Peyer's patch (tissue), 4 donors: Measurements from ENCODE around the gene SLC26A2. TPM values are rescaled to one million over a fixed set of nuclear protein-coding genes. Genes with fewer than 3 reads are reported as not detected.

Source experiments
- DNase-seq, 3 donors: peaks; one replicate each; pipeline ENCODE4 v3.0.0-alpha.2; 2017 to 2019
- H3K27ac ChIP-seq, 4 donors: fragments of 200-600 bp; sonication (generic); one replicate each; pipeline ENCODE4 v1.5.1; 2016 to 2019
- H3K27me3 ChIP-seq, 2 donors: fragments of 200-600 bp; sonication (generic); one replicate each; pipeline ENCODE4 v1.5.1; 2019
- H3K36me3 ChIP-seq, 3 donors: fragments of 200-600 bp; sonication (generic); one replicate each; pipeline ENCODE4 v1.5.1; 2016 to 2019
- H3K4me1 ChIP-seq, 4 donors: fragments of 200-600 bp; sonication (generic); one replicate each; pipeline ENCODE4 v1.5.1; 2016 to 2019
- H3K4me3 ChIP-seq, 4 donors: fragments of 200-600 bp; sonication (generic); 1 replicate in 3 of 4; 2 replicates in 1 of 4; pipeline ENCODE4 v1.5.1; 2016 to 2019; ENCODE audit warnings: mild to moderate bottlenecking in 1 of 4
- H3K9me3 ChIP-seq, 4 donors: fragments of 200-600 bp; sonication (generic); one replicate each; pipeline ENCODE4 v1.5.1; 2016 to 2019; ENCODE audit warnings: mild to moderate bottlenecking in 1 of 4
- POLR2A ChIP-seq, 2 donors: fragments of 450-650 bp; IDR thresholded peaks; one replicate each; pipeline ENCODE4 v1.5.1; 2017; ENCODE audit warnings: antibody characterized with exemption in 2 of 2, mild to moderate bottlenecking in 2 of 2, moderate library complexity in 2 of 2
- total RNA-seq, 4 donors: library from RNA; depleted of rRNA; stranded (reverse); fragments of >200 nt; gene quantifications; one replicate each; pipeline ENCODE4 v1.1.0, GENCODE V29; 2016
- TF ChIP-seq, protein P1 (sequence below), 6 experiments: fragments of 450-650 bp in 4 of 6; fragments of 200-600 bp in 2 of 6; sonication (generic) in 1 of 6; IDR thresholded peaks; one replicate each; pipeline ENCODE4 v1.5.1; 2017 to 2019; ENCODE audit warnings: antibody characterized with exemption in 6 of 6, mild to moderate bottlenecking in 3 of 6, moderate library complexity in 1 of 6

The SLC26A2 gene
- total RNA-seq, 4 donors from 2014 or later = 7.4 to 87.4 (median 52.1) TPM

DNA sequence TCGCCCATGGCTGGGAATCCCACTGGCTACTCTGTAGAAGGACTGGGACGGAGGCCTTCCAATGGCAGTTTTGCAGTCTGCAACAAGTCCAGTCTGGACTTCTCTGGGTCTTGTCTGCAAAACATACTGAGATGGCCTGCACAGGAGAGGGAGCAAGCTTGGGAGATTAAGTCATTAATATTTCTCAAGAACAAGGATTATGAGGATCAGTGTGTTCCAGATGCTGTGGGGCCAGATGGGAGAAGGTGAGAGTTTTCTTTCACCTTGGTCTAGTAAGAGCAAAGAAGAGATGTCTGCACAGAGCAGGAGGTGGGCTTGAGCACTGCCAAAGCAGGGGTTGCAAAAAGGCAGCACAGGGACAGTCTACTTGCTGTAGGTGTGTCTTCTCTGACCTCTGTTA lies 15.9 kb upstream of the SLC26A2 start, which contains the start of gene PDE6A:
TSS of gene PDE6A (minus strand) at position 128 of the 400 bp plus-strand sequence. CDS start at position 8, 120 bp downstream.
- Histone ChIP-seq H3K4me3 (no peak within 1 kb of the TSS), H3K36me3 (no peaks in the 10 kb centered on the region), H3K4me1 (peaks cover 0 to 25% (median 4%) of the 10 kb centered on the region in 4 donors), H3K27ac (peak within 1 kb of the TSS in 3 of 4 donors; percentile 7 to 49 (median 24)), H3K9me3 (no peaks in the 10 kb centered on the region), H3K27me3 (no peaks in the 10 kb centered on the region)
- DNase-seq = no peak
- TF ChIP-seq, protein P1, sequence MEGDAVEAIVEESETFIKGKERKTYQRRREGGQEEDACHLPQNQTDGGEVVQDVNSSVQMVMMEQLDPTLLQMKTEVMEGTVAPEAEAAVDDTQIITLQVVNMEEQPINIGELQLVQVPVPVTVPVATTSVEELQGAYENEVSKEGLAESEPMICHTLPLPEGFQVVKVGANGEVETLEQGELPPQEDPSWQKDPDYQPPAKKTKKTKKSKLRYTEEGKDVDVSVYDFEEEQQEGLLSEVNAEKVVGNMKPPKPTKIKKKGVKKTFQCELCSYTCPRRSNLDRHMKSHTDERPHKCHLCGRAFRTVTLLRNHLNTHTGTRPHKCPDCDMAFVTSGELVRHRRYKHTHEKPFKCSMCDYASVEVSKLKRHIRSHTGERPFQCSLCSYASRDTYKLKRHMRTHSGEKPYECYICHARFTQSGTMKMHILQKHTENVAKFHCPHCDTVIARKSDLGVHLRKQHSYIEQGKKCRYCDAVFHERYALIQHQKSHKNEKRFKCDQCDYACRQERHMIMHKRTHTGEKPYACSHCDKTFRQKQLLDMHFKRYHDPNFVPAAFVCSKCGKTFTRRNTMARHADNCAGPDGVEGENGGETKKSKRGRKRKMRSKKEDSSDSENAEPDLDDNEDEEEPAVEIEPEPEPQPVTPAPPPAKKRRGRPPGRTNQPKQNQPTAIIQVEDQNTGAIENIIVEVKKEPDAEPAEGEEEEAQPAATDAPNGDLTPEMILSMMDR (IDR thresholded peaks at IDR 0.05) = no peak
- TF ChIP-seq POLR2A (IDR thresholded peaks at IDR 0.05) = no peak

DNA sequence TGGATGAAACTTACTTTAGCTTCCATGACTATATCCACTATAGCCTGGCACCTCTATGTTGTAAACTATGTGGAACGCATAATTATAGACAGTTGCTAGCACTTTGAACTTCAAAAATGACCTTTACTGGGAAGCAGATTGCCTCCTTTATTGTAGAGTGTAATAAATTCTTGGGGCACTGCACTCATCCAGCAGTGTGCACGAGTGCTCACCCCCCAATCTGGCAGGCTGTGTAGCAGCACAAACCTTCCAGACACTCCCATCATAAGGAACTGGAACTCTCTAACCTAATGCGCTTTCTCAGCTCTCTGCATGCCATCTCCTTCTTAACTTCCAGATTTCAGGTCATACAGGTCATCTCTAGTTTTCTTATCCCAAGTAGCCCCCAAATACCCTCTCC lies 14.4 kb upstream of the SLC26A2 start:
- peak in 2 of 3 donors; percentile 77 to 81 for DNase-seq
- H3K4me3 ChIP-seq = no peak overlapping the region

DNA sequence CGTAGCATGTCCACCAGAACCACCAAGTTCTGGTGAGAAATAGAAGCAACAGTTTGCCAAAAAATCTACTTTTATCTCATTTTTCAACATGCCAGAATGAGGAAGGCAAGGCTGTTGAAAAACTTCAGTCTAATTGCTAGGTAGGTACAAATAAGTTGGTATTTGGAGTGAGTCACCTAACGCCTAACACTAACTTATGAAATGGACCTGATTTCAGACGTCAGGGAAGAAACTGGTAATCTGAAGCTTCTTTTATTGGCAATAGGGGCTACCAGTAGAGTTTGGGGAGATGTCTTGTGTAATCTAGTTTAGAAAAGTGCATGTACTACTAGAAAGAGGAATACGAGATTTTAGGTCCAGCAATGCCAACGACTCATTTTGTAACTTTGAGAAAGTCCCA lies 11.6 kb upstream of the SLC26A2 start:
- H3K9me3 ChIP-seq = no peaks in the 10 kb centered on the region
- no peaks in the 10 kb centered on the region for H3K36me3 ChIP-seq
- H3K27me3 ChIP-seq = no peaks in the 10 kb centered on the region
- no peak for DNase-seq
- peaks cover 0 to 20% (median 2%) of the 10 kb centered on the region in 4 donors for H3K4me1 ChIP-seq
- no peak overlapping the region for H3K27ac ChIP-seq
- no peak overlapping the region for H3K4me3 ChIP-seq
- no peak for TF ChIP-seq POLR2A (IDR thresholded peaks at IDR 0.05)
- TF ChIP-seq, protein P1 (IDR thresholded peaks at IDR 0.05) = no peak

More for the DNA sequence above, 14.4 kb upstream of the SLC26A2 start:
- H3K9me3 ChIP-seq = no peaks in the 10 kb centered on the region
- no peaks in the 10 kb centered on the region for H3K27me3 ChIP-seq
- H3K4me1 ChIP-seq = peaks cover 0 to 25% (median 4%) of the 10 kb centered on the region in 4 donors
- peak overlapping the region in 3 of 4 donors; percentile 14 to 71 (median 70) for H3K27ac ChIP-seq
- no peak for TF ChIP-seq POLR2A (IDR thresholded peaks at IDR 0.05)
- TF ChIP-seq, protein P1 (IDR thresholded peaks at IDR 0.05) = no peak
- H3K36me3 ChIP-seq = no peaks in the 10 kb centered on the region

DNA sequence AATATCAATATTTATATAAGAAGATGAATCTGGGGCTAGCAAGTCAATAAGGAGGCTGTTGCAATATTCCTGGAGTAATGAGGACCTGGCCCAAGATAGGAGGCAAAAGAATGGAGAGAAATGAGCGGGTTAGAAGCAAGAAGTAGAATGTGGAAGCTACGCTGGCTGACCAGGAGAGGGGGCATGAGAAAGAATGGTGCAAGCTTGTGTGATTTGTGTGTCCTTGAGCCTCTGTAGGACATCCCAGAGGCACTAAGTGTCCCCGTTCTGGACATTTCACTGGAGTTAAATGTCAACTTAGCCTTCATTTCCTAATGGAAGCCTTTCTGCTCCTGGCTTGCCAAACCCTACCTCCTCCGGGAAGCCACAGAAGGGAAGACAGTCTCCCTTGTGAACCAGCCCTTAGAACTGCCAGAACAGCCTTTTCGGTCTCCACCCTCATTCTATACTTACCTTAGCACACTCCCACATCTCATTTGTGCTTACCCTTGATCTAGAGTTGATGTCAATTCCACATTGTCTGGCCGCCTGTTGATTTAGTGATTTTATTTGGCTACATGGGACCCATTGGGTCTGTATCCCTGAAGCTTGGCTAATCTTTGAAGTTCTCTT lies 9.3 kb upstream of the SLC26A2 start:
- no peaks in the 10 kb centered on the region for H3K9me3 ChIP-seq
- no peaks in the 10 kb centered on the region for H3K36me3 ChIP-seq
- no peak overlapping the region for H3K4me3 ChIP-seq
- H3K4me1 ChIP-seq = peaks cover 0 to 7% (median 2%) of the 10 kb centered on the region in 4 donors
- H3K27ac ChIP-seq = no peak overlapping the region
- H3K27me3 ChIP-seq = no peaks in the 10 kb centered on the region
- DNase-seq = no peak
- no peak for TF ChIP-seq POLR2A (IDR thresholded peaks at IDR 0.05)
- TF ChIP-seq, protein P1 (IDR thresholded peaks at IDR 0.05) = no peak

DNA sequence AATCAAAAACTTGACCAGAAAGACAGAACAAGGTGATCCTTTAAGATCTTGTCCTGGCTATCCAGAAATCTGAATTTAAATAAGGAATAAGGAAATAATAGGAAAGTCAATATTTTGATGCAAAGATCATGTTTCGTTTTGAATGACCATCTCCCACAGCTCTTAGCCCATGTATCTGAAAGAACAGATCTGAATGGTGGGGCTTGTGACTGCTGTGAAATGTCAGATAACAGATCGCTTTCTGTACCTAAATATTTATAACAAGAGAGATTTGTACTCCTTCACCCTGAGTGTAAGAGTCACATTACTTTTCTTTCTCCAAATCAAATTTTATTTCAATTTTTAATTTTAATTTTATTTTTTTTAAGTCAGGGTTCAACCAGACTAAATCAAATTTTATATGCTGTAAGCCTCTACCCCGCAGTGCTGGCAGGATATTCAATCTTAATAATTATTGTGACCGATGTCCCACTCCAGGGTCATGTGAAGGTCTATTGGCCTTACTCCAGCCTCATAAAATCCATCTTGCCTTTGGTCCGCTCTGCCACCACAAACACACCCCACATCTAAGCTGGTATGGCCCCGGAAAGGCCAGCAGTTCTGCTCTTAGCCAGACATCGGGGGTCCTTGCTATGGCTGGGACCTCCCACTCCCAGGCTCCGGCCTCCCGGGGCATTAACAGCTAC lies 7.0 kb upstream of the SLC26A2 start:
- Histone ChIP-seq H3K4me1 (no peaks in the 10 kb centered on the region), H3K27me3 (no peaks in the 10 kb centered on the region), H3K4me3 (no peak overlapping the region), H3K36me3 (no peaks in the 10 kb centered on the region), H3K9me3 (no peaks in the 10 kb centered on the region), H3K27ac (no peak overlapping the region)
- DNase-seq = no peak
- TF ChIP-seq, protein P1 (IDR thresholded peaks at IDR 0.05) = no peak
- no peak for TF ChIP-seq POLR2A (IDR thresholded peaks at IDR 0.05)
